ENCODE results near the gene USH2A.
A peak's percentile ranks its signal among the peaks of the same experiment; 100 is the strongest.

The USH2A gene

DNA sequence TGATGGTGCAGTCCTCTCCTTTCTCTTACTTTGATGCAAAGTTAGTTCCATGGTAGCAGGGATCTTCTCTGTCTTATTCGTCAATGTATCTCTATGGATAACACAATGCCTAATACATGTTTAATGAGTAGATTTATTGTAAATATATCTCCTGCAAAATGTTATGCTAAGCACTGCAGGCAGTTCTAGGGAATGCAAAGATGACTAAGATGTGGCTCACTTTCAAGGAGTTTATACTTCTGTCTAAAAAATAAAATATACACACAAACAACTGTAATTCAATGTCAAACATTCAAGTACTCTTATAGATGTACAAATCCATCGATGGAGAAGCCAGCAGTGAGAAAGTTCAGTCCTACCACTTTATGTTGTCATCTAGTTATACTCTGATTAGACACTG lies 661.8 kb downstream of the USH2A start:
- DNase-seq: no peak

DNA sequence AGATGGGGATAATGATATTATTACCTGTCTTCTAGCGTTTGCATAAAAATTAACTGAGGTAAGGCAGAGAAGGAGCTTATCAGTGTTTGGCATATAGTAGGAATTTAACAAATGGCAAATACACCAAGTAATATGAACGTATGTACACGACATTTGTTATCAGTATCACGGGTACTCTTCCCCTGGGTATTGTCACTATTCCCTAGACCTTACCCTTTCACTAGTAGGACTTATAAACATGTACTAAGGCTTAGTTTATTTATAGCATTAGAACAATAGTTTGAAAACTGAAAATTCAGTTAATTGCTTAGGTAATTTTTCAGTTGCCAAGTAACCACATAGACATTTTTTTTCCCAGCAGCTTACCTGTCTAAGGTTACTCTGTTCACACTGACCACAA lies 669.1 kb downstream of the USH2A start:
- DNase-seq: no peak

DNA sequence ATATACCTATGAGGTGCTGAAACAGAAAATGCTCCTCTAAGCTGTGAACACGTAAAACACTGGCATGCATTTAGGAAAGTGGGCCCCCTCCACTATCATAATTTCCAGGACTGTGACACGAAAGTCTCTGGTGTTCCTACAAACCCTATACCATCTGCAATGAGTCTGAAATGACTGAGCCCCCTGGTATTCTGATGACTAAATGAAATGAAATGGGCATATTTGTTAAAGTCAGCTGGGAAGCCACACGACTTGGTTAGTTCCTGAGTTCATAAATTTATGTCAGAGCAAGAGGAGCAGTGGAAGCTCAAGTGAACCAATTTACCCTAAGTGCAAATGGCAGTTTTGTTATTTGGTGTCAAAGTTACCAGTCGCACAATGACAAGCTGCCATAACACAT lies 673.8 kb downstream of the USH2A start:
- DNase-seq: no peak

DNA sequence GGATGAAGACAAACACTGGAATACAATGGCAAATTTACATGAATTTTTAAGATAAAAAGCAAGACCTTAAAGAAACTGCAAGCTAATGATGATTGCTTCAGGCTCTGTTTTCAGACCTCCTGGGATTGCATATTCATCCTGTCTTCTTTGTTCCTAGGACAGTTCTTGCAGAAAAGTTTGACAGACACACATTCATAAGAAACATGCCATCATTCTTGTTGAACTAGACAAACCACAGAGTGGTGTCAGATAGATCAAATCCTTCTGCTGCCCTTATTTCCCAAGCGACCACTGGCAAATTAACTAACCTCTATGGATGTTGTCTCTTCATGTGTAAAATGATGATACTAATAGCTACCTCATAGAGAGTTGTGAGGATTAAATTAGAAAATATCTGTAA lies 674.8 kb downstream of the USH2A start:
- no peak for DNase-seq

DNA sequence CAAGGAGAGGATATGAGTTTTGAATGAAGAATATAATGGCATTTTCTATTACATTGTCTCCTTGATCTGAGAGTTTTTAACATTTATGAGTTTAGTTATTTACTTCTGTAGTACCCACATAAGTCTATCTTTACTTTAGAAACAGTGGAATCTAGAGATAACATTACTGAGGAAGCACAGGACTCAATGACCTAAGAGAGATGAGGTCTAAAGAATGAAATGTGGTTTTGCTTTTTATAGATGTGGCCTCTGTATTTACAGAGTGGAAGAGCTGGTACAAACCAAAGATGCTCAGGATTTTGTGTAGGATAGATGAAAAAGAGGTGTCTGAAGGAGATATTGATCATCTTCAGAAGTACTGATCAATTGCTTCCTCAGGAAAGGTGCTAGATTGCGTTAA lies 678.8 kb downstream of the USH2A start:
- DNase-seq: no peak

DNA sequence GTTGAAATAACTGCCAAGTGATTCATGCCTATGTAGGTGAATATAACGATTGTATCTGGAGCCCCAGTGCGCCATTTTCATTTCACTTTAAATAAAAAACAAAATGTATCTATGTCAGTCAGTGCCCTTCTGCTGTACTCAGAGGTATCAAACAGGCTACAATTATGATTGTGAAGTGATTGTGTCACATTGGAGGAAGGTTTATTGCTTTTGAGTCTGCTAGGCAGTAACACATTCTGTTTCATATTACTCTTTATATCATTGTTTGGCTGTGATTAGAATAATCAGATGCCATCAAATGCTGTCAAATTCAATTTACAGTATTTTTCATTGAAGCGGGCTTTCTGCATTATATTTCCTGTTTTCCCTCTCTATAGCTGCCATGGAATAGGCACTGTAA lies 684.2 kb downstream of the USH2A start:
- no peak for DNase-seq

DNA sequence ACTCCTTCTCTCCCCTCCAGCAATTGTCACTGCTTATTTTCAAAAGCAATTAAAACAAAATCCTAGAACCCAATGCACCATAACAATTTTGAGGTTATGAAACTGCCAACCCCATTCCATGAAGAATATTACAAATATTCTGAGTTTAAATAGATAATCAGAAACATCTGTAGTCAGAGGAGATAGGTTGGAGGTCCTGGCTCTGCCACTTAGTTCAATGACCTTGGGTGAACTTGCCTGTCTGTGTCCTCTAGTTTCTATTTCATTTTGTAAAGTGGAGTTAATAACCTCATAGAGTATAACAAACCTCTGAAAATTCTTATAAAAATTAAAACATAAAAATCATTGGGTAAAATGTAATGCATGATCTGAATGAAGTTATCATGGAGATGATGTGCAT lies 691.5 kb downstream of the USH2A start:
- no peak for DNase-seq

DNA sequence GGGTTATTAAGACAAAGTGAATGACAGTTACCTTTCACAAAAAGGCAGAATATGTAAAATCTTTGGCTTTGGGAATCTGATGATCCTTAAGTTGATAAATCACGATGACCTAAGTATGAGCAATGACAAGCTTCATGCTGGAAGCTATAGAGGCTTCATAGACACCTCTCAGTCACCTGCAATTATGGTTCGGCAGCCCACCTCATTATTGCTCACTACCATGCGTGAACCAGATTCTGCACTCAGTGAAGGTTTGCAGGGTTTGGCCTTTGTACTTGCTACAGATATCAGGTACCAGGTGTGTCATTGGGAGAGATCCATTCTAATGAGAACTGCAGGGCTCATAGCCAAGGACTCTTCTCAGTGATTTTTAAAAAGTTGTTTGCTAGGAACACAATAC lies 692.6 kb downstream of the USH2A start:
- no peak for DNase-seq

DNA sequence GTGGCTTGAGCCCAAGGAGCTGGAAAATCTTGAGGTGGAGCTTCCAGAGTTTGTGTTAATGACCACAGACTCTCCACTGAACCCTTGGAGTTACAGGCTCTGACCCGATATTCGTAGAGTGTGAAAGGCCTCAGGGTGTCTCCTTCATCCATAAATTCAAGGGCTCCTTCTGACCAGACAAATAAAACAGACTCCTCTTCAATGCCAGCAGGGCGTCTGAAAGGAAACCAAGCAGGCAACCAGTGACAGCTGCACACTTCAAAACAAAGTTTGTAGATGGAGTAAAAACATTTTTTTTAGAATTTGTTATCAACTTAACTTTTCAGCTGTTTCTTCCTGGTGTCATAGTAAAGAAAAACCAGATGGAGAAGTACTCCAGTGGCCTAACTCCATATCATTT lies 695.1 kb downstream of the USH2A start:
- DNase-seq: no peak

DNA sequence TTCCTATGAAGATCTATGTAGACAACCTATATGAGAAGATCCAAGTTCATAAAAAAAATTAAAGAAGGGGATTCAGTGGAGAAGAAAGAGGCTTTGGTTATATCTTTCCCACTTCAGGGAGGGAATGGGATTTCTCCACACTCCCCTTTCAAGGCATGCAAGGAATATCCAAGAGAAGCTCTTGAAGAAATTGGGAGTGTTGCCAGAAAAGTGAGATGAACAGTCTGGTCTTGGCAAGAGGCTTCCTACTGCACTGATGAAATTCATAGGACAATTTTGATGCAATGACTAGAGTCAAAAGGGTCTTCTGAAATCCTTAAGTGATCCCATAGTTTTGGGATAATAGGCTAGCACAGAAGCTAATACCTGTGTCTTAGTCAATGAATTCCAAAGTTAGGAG lies 703.1 kb downstream of the USH2A start:
- no peak for DNase-seq

DNA sequence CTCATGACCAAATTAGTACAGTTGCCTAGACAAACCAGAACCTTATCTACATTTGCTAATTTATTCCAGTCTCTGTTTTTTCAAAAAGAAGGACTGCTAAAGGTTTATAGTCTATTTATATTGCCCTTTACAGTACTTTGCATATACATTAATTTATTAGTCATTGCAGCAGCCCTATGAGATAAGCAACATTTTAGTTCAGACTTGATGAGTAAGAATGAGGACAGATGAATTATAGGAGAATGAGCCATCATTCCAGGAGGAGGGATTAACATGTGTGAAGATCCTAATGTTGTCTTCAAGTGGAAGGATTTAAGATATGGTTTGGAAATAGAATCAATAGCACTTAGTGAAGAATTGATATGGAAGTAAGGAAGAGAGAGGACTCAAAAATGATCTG lies 703.7 kb downstream of the USH2A start:
- no peak for DNase-seq

DNA sequence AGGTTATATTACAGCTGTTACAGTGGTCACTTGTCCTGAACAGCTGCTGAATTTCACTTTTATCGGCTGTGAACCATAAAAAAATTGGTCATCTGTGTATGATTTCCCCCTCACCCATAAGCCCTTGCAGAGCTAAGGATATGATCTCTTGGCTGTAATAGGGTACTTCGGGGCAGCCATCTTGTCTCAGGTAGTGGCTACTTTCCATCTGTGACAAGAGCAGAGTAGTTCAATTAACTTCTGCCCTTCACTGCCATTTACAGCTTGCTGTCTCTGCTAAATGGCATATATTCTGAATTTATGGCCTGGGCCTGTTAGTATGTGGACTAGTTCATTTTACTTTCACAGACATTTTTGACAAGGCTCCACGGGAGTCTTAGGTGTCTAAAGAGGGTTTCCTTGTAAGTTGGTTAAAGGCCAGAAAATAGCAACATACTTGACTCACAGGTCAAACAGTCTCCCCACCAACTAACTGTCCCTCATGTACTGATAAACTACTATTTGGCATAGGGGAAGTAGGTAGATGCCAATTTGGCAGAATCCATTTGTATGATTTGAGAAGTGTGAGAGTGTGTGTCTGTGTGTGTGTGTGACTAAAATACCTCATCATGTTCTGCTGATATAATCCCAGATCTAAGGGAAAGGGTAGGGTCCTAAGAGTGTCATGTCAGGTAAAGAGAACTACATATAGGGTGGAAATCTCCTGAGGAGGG lies 704.5 kb downstream of the USH2A start:
- no peak for DNase-seq

DNA sequence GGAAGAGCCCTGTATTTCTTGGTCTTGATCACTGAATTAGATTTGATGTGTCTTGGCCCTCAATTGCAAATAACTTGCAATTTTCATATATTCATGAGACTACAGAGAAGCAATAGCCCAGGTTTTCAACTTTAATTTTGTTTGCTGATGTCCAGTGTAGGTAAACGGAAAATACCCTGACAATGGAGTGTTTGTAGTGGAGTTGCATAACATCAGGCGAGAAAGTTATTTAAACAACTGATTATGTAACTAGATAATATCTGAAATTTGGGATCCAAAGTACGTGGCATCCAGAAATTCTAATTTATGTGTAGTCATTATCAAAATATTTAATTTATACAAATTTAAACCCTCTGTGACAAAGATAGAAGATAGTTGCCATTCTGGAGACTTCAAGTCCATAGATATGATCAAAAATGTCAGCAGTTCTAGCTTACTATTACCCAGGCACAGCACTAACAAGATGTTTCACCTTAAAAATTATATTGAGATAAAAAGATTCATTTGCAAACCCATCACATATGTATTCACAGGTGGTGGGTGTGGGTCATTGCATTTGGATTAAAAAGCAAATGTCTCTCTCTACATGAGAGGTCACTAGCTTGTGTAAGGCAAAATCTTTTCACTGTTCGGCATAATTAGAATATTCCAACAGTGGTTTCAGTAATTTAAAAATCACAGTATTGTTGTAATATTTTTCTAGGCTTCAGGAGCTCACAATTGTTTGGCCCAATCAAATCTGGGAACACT lies 705.4 kb downstream of the USH2A start:
- no peak for DNase-seq

DNA sequence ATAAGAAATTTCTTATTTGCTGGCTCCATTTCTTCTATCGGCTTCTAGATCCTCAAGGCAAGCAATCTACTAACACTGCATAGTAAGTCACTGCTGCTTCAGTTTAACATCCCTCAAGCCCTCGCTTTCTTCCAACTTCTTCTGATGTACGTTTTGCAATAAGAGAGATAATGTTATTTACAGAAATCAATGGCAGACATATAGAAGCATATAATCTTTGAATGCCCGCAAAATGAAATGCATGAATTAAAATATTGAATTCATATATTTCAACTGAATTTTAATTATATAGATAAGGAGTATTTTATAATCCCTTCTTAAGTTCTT lies 712.4 kb downstream of the USH2A start:
- DNase-seq: no peak

DNA sequence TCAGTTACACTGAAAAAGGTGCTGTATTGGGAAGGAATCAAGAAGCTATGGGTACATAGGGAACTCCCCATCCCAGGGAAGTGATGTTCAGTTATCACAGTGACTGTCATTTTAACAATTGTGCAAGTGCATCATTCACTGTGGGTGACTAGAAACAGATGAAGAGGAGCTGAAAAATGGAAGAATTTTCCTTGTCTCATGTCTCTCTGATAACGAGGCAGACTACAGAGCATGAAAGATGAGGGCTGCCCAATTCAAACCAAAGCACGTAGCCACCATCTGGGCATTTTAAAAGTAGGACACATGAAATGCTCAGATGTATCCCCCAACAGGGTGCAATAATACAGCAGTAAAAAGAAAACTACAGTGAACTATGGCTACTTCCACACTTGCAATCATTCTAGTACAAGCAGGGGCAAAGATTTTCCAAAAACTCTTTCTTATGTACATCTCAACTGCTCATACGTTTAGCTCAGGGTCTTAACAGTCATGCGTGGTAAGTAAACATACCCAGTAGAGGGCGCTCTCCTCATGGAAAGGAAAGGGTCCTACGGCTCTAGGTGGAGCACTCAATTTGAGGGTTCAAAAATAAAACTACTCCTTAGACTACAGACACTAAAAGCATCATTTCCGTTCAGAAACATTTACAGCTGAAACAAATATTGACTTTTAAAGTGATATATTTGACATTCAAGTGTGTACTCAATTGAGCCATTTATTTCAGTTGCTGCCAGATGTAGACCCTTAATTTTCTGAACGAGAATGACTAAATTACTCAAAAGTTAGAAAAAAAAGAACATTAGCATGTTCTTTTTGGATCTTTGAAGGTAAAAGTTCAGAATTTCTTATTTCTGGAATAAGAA lies 713.0 kb downstream of the USH2A start:
- peak; percentile 24 for DNase-seq

DNA sequence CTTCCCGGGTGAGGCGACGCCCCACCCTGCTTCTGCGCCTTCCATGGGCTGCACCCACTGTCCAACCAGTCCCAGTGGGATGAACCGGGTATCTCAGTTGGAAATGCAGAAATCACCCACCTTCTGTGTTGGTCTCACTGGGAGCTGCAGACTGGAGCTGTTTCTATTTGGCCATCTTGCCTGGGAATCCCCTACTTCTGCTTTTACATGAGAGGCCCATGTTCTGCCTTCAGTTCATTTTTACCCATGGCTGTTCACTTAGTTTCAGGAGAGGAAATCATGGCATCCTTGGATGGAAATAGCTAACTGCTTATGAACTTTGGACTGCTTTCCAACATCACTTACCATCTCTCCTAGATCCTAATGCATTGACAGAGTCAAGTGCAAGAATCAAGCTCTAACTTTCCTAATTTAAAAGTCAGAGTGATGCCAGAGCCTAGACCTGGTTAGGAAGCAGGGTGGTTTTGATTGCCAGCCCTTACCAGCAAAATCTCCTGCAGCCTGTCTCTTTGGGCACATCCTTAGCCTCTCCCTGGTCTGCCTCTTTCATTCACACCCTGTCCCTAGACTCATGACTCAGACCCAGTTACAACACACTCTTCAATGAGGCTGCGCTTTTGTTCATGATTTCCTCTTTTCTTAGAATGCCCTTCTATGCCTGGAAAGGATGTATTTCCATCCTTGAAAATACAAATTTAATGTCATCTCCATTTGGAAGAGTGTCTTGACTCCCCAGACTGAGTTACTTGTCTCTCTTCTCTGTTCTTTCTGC lies 719.0 kb downstream of the USH2A start:
- DNase-seq: no peak

DNA sequence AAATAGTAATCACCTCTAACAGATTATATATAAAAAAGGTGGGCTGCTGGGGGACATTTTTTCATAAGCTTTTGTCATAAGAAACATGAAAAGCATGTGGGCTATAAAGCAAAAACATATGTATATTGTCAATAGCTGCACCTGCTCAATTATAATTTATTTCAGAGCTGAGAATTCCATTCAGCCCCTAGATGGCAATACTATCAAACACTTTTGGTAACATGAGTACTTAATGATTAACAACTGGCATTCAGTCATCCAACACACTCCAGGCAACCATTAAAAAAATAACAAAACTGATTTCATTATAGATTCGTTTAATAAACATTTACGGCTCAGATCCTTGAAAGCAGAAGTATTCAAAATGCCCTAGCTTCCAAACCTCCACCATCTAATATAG lies 741.0 kb downstream of the USH2A start:
- no peak for DNase-seq

DNA sequence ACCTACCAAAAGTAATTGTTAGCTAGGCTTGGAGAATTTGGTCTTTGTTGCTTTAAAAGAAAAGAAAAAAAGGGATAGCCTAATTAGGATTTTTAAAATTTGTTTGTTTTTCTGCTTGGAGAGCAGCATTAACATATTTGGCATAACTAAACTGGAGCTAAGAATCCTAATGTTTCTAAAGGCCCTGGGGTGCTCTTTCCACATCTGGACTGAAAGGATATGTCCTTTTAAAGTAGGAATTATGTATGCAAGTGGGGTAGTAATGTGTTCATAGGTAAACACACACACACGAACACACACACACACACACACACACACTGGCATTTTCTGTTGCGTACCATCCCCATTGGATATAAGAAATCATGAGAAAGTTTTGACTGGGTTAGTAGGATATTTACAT lies 742.2 kb downstream of the USH2A start:
- no peak for DNase-seq

DNA sequence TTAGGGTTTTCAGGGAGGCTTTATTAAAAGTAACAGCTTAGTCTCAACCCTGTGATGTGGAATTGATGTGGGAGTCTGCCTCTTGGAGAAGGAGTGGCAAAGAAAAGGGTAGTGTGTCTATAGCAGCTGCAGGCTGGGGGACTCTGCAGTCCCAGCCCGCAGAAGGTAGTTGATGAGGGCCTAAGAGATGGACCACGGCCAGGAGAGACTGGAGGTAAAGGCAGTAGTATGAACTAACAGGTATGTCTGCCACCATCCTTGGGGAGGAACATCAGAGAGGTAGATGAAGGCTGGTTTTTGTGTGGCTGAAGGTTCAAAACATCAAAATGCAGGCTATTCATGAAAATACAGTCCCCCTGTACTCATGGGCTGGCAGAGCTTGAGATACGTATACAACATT lies 744.0 kb downstream of the USH2A start:
- no peak for DNase-seq

DNA sequence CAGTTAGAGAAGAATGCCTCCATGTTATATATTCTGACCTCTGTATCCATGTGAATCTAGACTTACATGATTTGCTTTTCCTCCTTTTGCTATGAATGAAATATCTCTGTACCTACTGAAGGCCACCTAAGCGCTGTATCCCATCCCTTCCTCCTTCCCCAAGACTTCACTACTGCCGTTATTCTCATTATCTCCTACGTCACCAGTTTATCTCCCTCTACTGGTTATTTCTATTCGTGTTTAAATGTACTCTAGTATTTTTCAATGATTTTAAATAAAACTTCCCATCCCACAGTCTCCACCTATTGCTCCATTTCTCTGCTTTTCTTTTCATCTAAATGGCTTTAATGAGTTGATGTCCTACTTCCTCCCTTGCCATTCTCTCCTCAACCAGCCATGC lies 746.1 kb downstream of the USH2A start:
- no peak for DNase-seq

DNA sequence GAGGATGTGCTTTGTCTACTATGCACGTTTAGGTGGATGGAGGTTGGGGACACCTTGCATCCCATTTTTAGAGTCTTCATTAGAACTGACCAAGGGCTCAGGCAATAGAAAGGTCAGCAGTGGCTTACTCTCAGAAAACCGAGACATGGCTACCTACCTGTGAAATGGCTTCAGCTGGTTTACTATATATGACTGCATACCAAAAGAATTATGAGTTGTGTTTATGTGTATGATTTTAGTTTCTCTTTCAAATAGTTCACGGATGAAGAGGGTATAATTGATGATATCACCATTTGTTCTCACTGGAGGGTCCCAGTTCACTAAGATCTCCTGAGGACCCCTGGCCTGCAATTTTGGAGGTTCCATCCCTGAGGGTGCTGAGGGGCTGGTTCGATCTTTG lies 749.3 kb downstream of the USH2A start:
- DNase-seq: no peak

DNA sequence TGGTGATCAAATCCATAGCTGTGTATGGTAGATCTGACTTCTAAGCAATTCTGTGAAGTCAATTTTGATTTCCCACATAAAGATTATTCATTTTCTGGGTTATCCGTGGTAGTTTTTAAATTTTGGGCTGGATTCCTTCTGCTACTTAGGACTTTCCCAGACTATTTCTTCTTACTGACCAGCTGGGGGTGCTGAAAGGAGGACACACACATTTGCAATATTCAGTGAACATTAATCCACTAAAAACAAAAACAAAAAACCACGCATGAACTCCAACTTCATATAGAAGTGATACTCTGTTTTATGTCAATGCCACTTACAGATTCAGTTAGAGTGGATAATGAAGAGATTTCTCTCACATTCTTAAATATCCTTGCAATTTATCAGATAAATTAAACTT lies 750.8 kb downstream of the USH2A start:
- DNase-seq: no peak

DNA sequence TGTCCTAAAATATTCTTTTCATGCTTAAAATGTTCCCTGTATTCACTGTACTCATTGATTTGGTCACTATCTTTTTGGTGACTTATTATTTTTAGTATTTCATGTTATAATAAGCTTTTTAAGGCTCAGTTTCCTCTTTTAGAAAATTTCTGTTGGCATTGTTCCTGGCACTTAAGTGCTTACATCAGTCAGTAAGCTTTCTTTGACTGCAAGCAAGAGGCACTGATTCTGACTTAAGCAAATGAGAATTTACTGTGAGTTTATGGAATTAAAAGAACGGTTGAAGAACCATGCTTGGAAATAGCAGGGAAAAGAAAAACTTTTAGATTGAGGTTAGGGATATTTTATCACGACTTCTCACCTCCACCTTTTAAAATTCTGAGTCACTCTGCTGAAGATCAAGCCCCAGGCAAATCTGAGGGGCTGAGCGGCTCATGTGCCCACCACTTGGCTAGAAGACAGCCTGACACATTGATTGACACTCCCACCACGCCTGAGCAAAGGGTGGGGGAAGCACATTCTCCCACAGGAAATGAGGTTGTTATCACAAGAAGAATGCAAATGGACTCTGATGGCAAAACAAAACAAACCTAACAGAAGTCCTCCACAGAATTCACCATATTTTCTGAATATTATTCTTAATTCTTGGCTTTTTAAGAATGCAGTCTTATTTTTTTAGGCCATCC lies 753.3 kb downstream of the USH2A start:
- DNase-seq: no peak

Data from activated CD4-positive, alpha-beta T cell treated with anti-CD3 and anti-CD28 coated beads for 48 hours (primary cell).